ENCODE results near the gene MOB1A.
"Not testable (repeated sequence)": the region's sequence is repeated elsewhere in the genome, so short reads cannot be mapped to it uniquely, and the experiment has no call there.

MOB1A gene

GRCh38 chr2:74178211-74179062 lies at the start of gene MOB1A:
MOB1A (minus strand) TSS chr2:74178879; CDS start chr2:74178674, 205 bp downstream.
- FAIRE-seq: peak; percentile 92
- peak; percentile 100 for DNase-seq (ENCODE audit: low spot score)

DNA sequence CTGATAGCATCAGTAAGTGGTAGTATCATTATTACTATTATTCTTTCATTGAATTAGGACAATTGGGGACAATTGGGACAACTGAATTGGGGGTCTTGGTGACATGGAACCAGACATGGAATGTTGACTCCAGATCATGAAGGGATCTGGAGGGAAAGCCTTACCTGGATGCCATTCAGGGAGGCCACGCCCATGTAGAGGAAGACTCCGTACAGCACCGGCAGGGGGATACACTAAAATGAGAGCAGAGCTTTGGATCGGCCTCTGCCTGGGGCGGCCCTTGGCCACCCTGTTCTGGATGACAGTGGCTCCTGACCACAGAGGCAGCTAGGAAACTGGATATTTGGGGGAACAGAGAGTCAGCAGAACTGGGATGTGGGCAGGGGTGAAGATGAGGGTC lies 49.0 kb upstream of the MOB1A start:
- DNase-seq (ENCODE audit: low spot score) (no peak), FAIRE-seq (no peak)

GRCh38 chr2:74226648-74227213 lies 48.1 kb upstream of the MOB1A start:
- DNase-seq (ENCODE audit: low spot score) (no peak), FAIRE-seq (peak; percentile 53)

DNA sequence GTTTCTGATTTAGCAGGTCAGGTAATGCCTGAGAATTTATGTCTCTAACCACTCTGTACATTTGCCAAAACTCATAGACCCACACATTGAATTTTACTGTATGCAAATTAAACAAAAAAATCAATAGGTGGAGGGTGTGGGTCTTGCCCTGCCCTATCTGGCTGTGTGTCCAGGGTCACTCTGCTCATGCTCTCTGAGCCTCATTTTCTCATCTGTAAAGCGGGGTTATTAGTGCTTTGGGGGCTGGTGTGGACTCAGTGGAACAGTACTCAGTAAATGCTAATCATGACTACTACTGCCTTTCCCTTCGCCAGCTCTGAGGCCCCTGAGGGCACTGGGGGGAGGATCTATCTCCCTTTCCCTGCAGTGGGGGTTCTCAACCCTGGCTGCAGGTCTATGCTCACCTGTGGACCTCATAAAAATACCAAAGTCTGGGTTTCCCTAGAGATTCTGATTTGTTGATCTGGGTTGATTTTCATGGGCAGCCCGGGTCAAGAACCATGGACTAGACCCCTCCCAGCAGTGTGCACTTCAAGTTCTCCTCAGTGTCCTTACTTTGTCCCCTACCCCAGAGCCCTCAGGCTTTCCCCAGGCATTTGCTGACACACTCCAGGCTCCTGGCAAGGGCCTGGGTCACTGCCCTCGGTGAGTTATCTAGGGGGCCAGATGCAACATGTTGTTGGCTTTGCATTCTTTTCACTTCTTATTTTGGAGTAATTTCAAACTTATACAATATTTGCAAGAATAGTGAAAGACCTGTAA lies 47.2 kb upstream of the MOB1A start:
- FAIRE-seq: no peak
- DNase-seq (ENCODE audit: low spot score): no peak

- peak; percentile 30 for FAIRE-seq
Observed at GRCh38 chr2:74223941-74224770, 45.5 kb upstream of the MOB1A start.

GRCh38 chr2:74222300-74222650 lies 43.6 kb upstream of the MOB1A start:
- FAIRE-seq: no peak
- DNase-seq (ENCODE audit: low spot score): no peak

More at GRCh38 chr2:74223941-74224770, 45.5 kb upstream of the MOB1A start:
- no peak for DNase-seq (ENCODE audit: low spot score)

GRCh38 chr2:74221604-74222299 lies 43.1 kb upstream of the MOB1A start:
- FAIRE-seq (no peak), DNase-seq (ENCODE audit: low spot score) (no peak)

DNA sequence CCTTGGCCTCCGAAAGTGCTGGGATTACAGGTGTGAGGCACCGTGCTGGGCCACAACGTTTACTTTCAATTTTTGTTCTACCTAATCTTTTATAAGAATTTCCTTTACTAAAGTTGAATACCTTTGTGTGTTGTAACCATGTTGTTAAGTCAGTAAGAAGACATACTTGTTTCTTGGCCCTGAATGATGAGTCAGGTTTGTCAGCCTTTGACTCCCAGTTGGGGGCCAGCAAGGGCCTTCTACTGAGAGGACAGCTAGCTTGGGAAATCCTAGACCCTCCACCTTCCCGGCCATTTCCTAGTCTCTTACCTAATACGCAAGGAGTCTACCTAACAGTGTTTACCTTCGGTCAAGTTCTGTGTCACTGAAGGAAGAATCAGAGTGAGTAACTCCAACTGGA lies 42.4 kb upstream of the MOB1A start:
- FAIRE-seq: no peak
- no peak for DNase-seq (ENCODE audit: low spot score)

GRCh38 chr2:74219846-74220486 lies 41.3 kb upstream of the MOB1A start:
- DNase-seq (ENCODE audit: low spot score): no peak
- no peak for FAIRE-seq

- no peak for FAIRE-seq
Observed at GRCh38 chr2:74216642-74217041, 38.0 kb upstream of the MOB1A start.

DNA sequence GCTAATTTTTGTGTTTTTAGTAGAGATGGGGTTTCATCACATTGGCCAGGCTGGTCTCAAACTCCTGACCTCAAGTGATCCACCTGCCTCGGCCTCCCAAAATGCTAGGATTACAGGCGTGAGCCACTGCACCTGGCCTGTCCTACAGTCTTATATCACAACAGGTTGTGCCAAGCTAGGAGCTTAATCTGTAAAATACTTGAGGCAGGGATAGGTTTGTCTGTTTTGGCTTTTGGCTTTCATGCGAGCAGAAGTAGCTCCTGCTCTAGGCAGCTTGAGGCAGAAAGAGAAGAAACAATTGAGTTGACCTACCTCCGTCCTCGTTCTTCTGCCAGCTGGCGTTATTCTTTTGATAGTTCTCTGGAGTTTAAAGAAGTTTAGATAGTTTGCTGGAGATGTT lies 37.1 kb upstream of the MOB1A start:
- not testable (repeated sequence) for FAIRE-seq; DNase-seq (ENCODE audit: low spot score)

More at GRCh38 chr2:74216642-74217041, 38.0 kb upstream of the MOB1A start:
- no peak for DNase-seq (ENCODE audit: low spot score)

- no peak for DNase-seq (ENCODE audit: low spot score)
- FAIRE-seq: no peak
Observed at GRCh38 chr2:74212702-74213410, 34.2 kb upstream of the MOB1A start.

DNA sequence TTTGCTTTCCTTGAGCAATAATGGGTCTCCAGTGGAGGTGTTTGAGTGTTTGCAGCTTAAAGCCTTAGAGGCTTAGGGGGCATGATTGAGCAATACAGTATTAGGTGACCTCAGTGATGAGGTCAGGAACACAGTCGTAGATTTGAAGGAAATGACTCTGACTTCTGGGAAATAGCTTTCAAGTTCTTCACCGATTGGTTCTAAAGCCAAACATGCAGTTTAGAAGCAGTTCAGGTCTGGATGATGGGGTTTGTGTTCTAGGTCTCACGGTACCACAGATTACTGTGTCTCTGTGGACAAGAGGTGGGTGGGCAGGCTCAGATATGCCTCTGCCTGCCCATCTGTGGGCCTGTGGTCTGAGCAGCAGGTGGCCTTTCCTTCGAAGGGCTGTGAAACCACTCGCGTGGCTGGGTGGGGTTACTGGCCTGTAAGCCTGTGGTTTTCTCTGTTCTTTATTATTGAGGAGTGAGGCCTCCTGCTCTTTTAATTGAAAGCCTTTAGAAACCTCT lies 27.6 kb upstream of the MOB1A start:
- DNase-seq (ENCODE audit: low spot score): no peak
- FAIRE-seq: no peak

DNA sequence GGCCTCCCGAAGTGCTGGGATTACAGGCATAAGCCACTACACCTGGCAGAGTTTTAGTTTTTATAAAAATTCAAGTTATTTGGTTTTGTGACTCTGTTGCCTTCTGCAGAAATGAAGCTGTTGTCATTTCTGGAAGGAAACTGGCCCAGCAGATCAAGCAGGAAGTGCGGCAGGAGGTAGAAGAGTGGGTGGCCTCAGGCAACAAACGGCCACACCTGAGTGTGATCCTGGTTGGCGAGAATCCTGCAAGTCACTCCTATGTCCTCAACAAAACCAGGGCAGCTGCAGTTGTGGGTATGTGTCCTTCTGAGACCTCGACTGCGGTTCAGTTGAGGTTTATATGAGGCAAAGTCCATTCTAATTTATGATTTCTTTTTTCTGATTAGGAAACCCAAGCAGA lies 26.9 kb upstream of the MOB1A start:
- DNase-seq (ENCODE audit: low spot score): no peak
- no peak for FAIRE-seq

DNA sequence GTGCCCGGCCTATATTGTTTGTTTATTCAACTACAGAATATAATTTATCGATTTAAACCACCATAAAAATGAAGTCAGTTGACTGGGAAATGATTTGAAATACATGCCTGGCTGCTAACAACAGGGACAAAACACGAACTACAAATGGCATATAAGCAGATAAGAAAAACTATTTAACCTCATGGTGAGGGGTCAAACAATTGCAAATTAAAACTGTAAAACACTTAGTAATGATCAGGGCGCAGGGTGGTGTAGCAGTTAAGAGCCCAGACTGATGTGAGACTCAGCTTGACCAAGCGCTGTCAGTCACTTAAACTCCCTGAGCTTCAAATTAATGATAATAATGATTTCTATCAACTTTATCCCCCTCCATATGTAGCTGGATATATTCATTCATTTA lies 26.4 kb upstream of the MOB1A start:
- DNase-seq (ENCODE audit: low spot score) (no peak), FAIRE-seq (no peak)

GRCh38 chr2:74204436-74204835 lies 25.8 kb upstream of the MOB1A start:
- no peak for FAIRE-seq
- no peak for DNase-seq (ENCODE audit: low spot score)

DNA sequence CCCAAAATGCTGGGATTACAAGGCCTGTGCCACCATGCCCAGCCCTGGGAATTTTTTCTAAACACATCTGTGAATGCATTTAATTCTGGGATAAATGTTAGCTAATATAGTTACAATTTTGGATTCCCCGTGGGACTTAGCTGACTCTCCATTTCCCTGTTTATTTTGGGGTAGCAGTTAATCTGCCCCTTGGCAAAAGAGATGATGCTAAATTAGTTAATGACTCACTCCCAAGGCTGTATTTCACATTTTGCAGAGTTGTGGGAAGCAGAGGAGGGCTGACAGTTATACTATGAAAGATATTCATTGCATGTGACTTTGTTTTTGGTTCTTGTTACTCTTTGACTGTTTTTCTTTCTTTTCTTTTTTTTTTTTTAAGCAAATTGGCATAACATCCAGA lies 22.9 kb upstream of the MOB1A start:
- DNase-seq (ENCODE audit: low spot score) (no peak), FAIRE-seq (no peak)

DNA sequence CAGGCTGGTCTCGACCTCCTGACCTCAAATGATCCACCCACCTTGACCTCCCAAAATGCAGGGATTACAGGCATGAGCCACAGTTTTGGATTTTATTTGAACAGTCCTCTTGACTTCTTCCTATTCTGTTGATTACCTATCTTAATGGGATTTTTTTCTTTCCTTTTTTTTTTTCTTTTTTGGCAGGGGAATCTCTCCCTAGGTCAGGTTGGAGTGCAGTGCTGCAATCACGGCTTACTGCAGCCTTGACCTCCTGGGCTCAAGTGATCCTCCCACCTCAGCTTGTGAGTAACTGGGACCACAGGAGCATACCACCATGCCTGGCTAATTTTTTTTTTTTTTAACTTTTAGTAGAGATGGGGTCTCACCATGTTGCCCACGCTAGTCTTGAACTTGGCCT lies 22.5 kb upstream of the MOB1A start:
- FAIRE-seq: no peak

GRCh38 chr2:74199871-74200305 lies 21.2 kb upstream of the MOB1A start:
- DNase-seq (ENCODE audit: low spot score) (no peak), FAIRE-seq (no peak)

More for the DNA sequence above, 22.5 kb upstream of the MOB1A start:
- no peak for DNase-seq (ENCODE audit: low spot score)
